GM18507 (cell line): ENCODE results near the gene TSKS.

Experiments used
- DNase-seq: peaks from one replicate; pipeline ENCODE4 v3.0.0; 2011; ENCODE audit warnings: low read depth; ENCODE audit not compliant: insufficient read length; ENCODE audit errors: extremely low spot score
- FAIRE-seq: peaks from 2 replicates; lab custom pipeline; 2011; peaks lifted over from hg19 to GRCh38; lab: Jason Lieb, UNC

The TSKS gene

DNA sequence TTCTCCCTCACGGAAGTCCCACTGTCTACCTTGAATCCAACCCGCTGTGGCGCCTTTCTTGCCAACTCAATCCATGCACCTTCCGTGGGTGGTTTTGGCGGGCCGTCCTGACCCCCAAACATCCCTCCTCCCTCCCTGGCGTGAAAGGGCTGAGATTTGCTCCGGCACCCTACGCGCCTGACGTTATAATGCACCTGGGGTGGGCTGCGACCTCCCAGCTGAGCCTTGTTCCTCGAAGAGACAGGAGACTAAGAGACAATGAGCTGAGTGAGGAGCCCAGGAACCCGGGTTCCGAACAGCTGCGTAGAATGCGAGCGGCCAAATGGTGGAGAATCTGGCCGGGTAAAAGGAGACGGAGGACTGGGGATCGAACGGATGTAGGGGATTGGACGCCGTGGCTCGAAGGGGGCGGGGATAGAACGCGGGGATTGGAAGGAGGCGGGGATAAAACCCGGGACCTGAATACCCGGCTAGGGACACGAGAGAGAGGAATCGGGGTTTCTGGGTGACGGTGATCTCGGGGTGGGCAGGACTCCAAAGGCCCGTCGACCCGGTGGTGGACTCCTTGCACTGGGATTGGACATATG lies 72.4 kb downstream of the TSKS start, which contains the start of gene CPT1C:
TSS of gene CPT1C (plus strand) at position 461 of the 587 bp plus-strand sequence. CDS start 1,137 bp downstream, outside the sequence.
- FAIRE-seq (peak; percentile 9), DNase-seq (no peak)

DNA sequence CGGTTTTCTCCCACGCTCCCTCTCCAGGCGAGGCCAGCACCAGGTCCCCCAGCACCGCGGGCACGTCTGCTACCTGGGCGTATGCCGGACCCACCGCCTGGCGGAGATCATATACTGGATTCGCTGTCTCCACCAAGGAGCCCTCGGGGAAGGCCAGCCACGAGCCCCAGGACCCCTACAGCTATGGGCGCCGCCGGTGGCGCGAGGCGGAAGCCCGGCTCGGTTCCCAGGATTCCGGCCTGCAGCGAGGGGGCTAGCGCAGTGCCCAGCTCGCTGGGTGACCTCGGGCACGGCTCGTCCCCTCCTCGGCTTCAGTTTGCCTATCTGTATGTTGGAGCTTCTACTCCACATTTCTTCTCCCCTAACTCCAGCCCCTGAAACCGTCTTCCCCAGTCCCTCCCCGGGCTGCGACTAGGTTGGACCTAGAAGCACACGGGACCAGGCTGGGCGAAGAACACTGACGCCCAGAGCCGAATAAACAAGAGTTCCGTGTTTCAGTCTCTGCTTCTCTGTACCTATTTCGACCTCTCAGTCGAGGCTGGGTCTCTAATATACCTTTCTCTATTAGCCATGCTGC lies 72.9 kb downstream of the TSKS start:
- DNase-seq, result no peak
- no peak for FAIRE-seq
